ENCODE measurements around the gene TP53I13. TPM values are rescaled to one million over a fixed set of nuclear protein-coding genes. Genes with fewer than 3 reads are reported as not detected.

The TP53I13 gene
- total and polyA plus RNA-seq, 2 of the 13 experiments (the other 11 are each of a cell fraction or from before 2014, with no cell fraction given), result 16.9 to 25.7 TPM

GRCh38 chr17:29613352-29613837 lies 44.9 kb downstream of the TP53I13 start (continued):
- TF ChIP-seq, protein P1, sequence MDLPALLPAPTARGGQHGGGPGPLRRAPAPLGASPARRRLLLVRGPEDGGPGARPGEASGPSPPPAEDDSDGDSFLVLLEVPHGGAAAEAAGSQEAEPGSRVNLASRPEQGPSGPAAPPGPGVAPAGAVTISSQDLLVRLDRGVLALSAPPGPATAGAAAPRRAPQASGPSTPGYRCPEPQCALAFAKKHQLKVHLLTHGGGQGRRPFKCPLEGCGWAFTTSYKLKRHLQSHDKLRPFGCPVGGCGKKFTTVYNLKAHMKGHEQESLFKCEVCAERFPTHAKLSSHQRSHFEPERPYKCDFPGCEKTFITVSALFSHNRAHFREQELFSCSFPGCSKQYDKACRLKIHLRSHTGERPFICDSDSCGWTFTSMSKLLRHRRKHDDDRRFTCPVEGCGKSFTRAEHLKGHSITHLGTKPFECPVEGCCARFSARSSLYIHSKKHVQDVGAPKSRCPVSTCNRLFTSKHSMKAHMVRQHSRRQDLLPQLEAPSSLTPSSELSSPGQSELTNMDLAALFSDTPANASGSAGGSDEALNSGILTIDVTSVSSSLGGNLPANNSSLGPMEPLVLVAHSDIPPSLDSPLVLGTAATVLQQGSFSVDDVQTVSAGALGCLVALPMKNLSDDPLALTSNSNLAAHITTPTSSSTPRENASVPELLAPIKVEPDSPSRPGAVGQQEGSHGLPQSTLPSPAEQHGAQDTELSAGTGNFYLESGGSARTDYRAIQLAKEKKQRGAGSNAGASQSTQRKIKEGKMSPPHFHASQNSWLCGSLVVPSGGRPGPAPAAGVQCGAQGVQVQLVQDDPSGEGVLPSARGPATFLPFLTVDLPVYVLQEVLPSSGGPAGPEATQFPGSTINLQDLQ (CRISPR knock-in tag; IDR thresholded peaks at IDR 0.05), result no peak
- TF ChIP-seq ZBTB3 (CRISPR knock-in tag; IDR thresholded peaks at IDR 0.05; ENCODE audit: borderline replicate concordance, low read depth) (0 out of 2 replicates have a peak, but pooled peaks have one; percentile 56), KDM3A (CRISPR knock-in tag; IDR thresholded peaks at IDR 0.05; ENCODE audit: low read depth) (peak; percentile 53; the same call in 1 of the 2 replicates), SALL2 (CRISPR knock-in tag; IDR thresholded peaks at IDR 0.05) (no peak; the same call in 1 of the 2 replicates), RELA (CRISPR knock-in tag; IDR thresholded peaks at IDR 0.05) (0 out of 2 replicates have a peak, but pooled peaks have one; percentile 55), ZNF550 (CRISPR knock-in tag; IDR thresholded peaks at IDR 0.05; ENCODE audit: borderline replicate concordance) (no peak), SRY (CRISPR knock-in tag; IDR thresholded peaks at IDR 0.05) (no peak), MBD4 (IDR thresholded peaks at IDR 0.05; ENCODE audit: borderline replicate concordance, low read length) (no peak), NR2C2 (CRISPR knock-in tag; IDR thresholded peaks at IDR 0.05; ENCODE audit: borderline replicate concordance) (0 out of 2 replicates have a peak, but pooled peaks have one; percentile 42), ZNF780A (CRISPR knock-in tag; IDR thresholded peaks at IDR 0.05) (0 out of 2 replicates have a peak, but pooled peaks have one; percentile 46), TEAD2 (CRISPR knock-in tag; IDR thresholded peaks at IDR 0.05) (0 out of 2 replicates have a peak, but pooled peaks have one; percentile 43), NKX3-1 (CRISPR knock-in tag; IDR thresholded peaks at IDR 0.05) (no peak), SIX1 (CRISPR knock-in tag; IDR thresholded peaks at IDR 0.05; ENCODE audit: borderline replicate concordance) (no peak), MED13 (CRISPR knock-in tag; IDR thresholded peaks at IDR 0.05) (peak; percentile 68; the same call in 1 of the 2 replicates), ZNF253 (CRISPR knock-in tag; IDR thresholded peaks at IDR 0.05; ENCODE audit: borderline replicate concordance) (peak; percentile 90; the same call in 1 of the 2 replicates), FOXP4 (CRISPR knock-in tag; IDR thresholded peaks at IDR 0.05) (no peak; the same call in 1 of the 2 replicates), YEATS2 (CRISPR knock-in tag; IDR thresholded peaks at IDR 0.05; ENCODE audit: borderline replicate concordance) (peak; percentile 54; the same call in 1 of the 2 replicates), SAP130 (CRISPR knock-in tag; IDR thresholded peaks at IDR 0.05; ENCODE audit: low read depth) (peak; percentile 84), ZNF484 (CRISPR knock-in tag; IDR thresholded peaks at IDR 0.05; ENCODE audit: borderline replicate concordance, low read depth) (no peak; the same call in 1 of the 2 replicates), RCOR2 (CRISPR knock-in tag; IDR thresholded peaks at IDR 0.05) (peak; percentile 47; the same call in 1 of the 2 replicates), HINFP (CRISPR knock-in tag; IDR thresholded peaks at IDR 0.05; ENCODE audit: low read depth) (0 out of 2 replicates have a peak, but pooled peaks have one; percentile 38)
- TF ChIP-seq, protein P2, sequence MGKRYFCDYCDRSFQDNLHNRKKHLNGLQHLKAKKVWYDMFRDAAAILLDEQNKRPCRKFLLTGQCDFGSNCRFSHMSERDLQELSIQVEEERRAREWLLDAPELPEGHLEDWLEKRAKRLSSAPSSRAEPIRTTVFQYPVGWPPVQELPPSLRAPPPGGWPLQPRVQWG (CRISPR knock-in tag; IDR thresholded peaks at IDR 0.05; ENCODE audit: borderline replicate concordance, low read depth), result no peak
- TF ChIP-seq, protein P3, sequence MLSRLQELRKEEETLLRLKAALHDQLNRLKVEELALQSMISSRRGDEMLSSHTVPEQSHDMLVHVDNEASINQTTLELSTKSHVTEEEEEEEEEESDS (CRISPR knock-in tag; IDR thresholded peaks at IDR 0.05; ENCODE audit: borderline replicate concordance), result peak; percentile 54; the same call in 1 of the 2 replicates

All from HepG2 (cell line).